Stimulated activated CD4-positive, alpha-beta T cell treated with anti-CD3 and anti-CD28 coated beads, Interleukin-2, amount 100 ng/mL, for 24 hours (primary cell): ENCODE data around the gene LZTFL1.
A peak's percentile ranks its signal among the peaks of the same experiment; 100 is the strongest.

Experiments used
- DNase-seq, 2 donors: peaks; one replicate each; pipeline ENCODE4 v3.0.0-alpha.2; 2020

The LZTFL1 gene

GRCh38 chr3:45807133-45807532 is 34.8 kb downstream of the LZTFL1 start:
- DNase-seq, result no peak

- no peak for DNase-seq
Measured at GRCh38 chr3:45806072-45806471, 35.8 kb downstream of the LZTFL1 start.

- DNase-seq, result no peak
Measured at GRCh38 chr3:45803252-45803935, 38.5 kb downstream of the LZTFL1 start.

- DNase-seq, result no peak
Measured at GRCh38 chr3:45802146-45802545, 39.8 kb downstream of the LZTFL1 start.

GRCh38 chr3:45800611-45801010 is 41.3 kb downstream of the LZTFL1 start:
- DNase-seq, result no peak

- no peak for DNase-seq
Measured at GRCh38 chr3:45799586-45799985, 42.3 kb downstream of the LZTFL1 start.

- DNase-seq, result no peak
Measured at GRCh38 chr3:45798034-45798433, 43.9 kb downstream of the LZTFL1 start.

- no peak for DNase-seq
Measured at GRCh38 chr3:45796902-45797637, 44.8 kb downstream of the LZTFL1 start.

GRCh38 chr3:45795882-45796765 is 45.8 kb downstream of the LZTFL1 start, which contains the start of gene SLC6A20:
TSS of gene SLC6A20 (minus strand) at chr3:45796536. CDS start at chr3:45796419, 117 bp downstream.
- DNase-seq, result peak in 1 of 2 donors; percentile 35

GRCh38 chr3:45795509-45795881 is 46.4 kb downstream of the LZTFL1 start:
- DNase-seq, result no peak

GRCh38 chr3:45794660-45795059 is 47.3 kb downstream of the LZTFL1 start:
- DNase-seq, result no peak

GRCh38 chr3:45794177-45794560 is 47.8 kb downstream of the LZTFL1 start:
- DNase-seq, result no peak

GRCh38 chr3:45793482-45794176 is 48.3 kb downstream of the LZTFL1 start:
- DNase-seq, result no peak

- DNase-seq, result no peak
Measured at GRCh38 chr3:45792516-45793172, 49.3 kb downstream of the LZTFL1 start.

- DNase-seq, result no peak
Measured at GRCh38 chr3:45792036-45792435, 49.9 kb downstream of the LZTFL1 start.

- DNase-seq, result no peak
Measured at GRCh38 chr3:45790596-45790995, 51.3 kb downstream of the LZTFL1 start.

GRCh38 chr3:45789235-45789812 is 52.6 kb downstream of the LZTFL1 start:
- no peak for DNase-seq

GRCh38 chr3:45787551-45787950 is 54.4 kb downstream of the LZTFL1 start:
- DNase-seq, result no peak

GRCh38 chr3:45786801-45787495 is 55.0 kb downstream of the LZTFL1 start:
- no peak for DNase-seq

GRCh38 chr3:45785605-45786150 is 56.2 kb downstream of the LZTFL1 start:
- DNase-seq, result peak in 1 of 2 donors; percentile 9

- peak in 1 of 2 donors; percentile 0 for DNase-seq
Measured at GRCh38 chr3:45783667-45784066, 58.3 kb downstream of the LZTFL1 start.
